Upper lobe of left lung (tissue), 4 donors: ENCODE measurements around the gene UGT1A6.

Experiments used
- CTCF ChIP-seq, 6 experiments: fragments of 450-650 bp in 4 of 6; fragments of 200-600 bp in 2 of 6; sonication (generic) in 2 of 6; IDR thresholded peaks; one replicate each; pipeline ENCODE4 v1.5.1; 2016 to 2019; ENCODE audit warnings: antibody characterized with exemption in 6 of 6
- POLR2A ChIP-seq, 4 donors: fragments of 450-650 bp; IDR thresholded peaks; one replicate each; pipeline ENCODE4 v1.5.1; 2016 to 2017; ENCODE audit warnings: antibody characterized with exemption in 4 of 4, mild to moderate bottlenecking in 2 of 4

- TF ChIP-seq CTCF (IDR thresholded peaks at IDR 0.05) (no peak), POLR2A (IDR thresholded peaks at IDR 0.05) (no peak)
These were observed 107.5 kb downstream of the UGT1A6 start for GRCh38 chr2:233800208-233800607.
